Colonic mucosa (tissue), 4 donors: ENCODE results near the gene NFIA. TPM values are rescaled to one million over a fixed set of nuclear protein-coding genes. Genes with fewer than 3 reads are reported as not detected.
A peak's percentile ranks its signal among the peaks of the same experiment; 100 is the strongest.

ENCODE experiments used
- DNase-seq: peaks from one replicate; pipeline ENCODE4 v3.0.0-alpha.2; 2020
- H3K27ac ChIP-seq: fragments of 200-600 bp; one replicate; pipeline ENCODE4 v1.8.0; 2021
- H3K27me3 ChIP-seq: fragments of 200-600 bp; one replicate; pipeline ENCODE4 v1.8.0; 2021
- H3K36me3 ChIP-seq: fragments of 200-600 bp; one replicate; pipeline ENCODE4 v1.8.0; 2021
- H3K4me1 ChIP-seq: fragments of 200-600 bp; one replicate; pipeline ENCODE4 v1.8.0; 2021; ENCODE audit warnings: mild to moderate bottlenecking
- H3K4me3 ChIP-seq: fragments of 200-600 bp; one replicate; pipeline ENCODE4 v1.8.0; 2021
- H3K9ac ChIP-seq, 2 donors: one replicate each; pipeline ENCODE4 v1.7.0; 2013; ENCODE audit warnings: control low read depth in 2 of 2, low read depth in 2 of 2, low read length in 2 of 2
- H3K9me3 ChIP-seq: fragments of 200-600 bp; one replicate; pipeline ENCODE4 v1.8.0; 2021
- CTCF ChIP-seq: fragments of 200-600 bp; IDR thresholded peaks from one replicate; pipeline ENCODE4 v1.8.0; 2022; ENCODE audit warnings: antibody characterized with exemption, mild to moderate bottlenecking
- intact Hi-C: fragments of 100-400 bp; cut with DNase I; formaldehyde crosslinking; loops from one replicate; pipeline ENCODE4 v1.14.1; 2022
- total RNA-seq, 2 donors: library from RNA; stranded (reverse); fragmentation: NEBNext Ultra II Directional in 1 of 2; extraction: Animal tissue kit (Norgen Biotek cat#: 25700) in 1 of 2; gene quantifications; one replicate each; pipeline ENCODE4 v1.2.1, GENCODE V29; 2021
- donor health status: healthy.
- donor health status: DM: no; HTN: no; CAD: no.
- donor health status: DM: no; HTN: no; CAD: no.

Gene NFIA
- total RNA-seq, 2 donors from 2014 or later = 36.0 to 44.2 TPM

DNA sequence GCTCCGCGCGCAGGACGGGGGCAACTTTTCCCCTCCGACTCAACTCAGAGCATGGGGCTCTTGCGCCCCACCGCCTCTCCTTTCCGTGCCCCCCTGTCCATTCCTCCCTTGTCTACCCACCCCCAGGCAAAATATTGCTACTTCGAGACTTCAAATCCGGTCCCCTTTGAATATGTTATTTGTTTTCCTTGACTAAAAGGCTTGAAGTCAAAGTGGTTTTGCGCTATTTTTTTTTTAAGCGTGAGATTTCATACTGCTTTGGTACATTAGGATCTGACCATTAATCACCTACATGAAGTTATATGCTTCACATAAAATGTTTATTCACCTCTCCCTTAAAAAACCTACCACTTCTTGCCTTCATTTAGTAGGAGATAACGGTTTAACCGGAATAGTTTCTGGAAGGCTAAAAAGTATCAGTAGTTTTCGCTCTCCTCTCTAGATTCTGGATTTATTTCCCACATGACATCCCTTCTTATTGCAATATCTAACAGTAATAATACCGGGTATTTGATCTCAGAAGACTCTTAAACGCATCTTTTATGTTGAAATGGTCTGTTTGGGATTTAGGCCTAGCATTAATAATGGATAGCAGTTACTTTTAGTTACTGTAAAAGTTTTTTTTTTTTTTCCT lies 1.6 kb downstream of the NFIA start:
- H3K9ac ChIP-seq = peak overlapping the region; percentile 35 to 87
- no peaks in the 10 kb centered on the region for H3K36me3 ChIP-seq
- H3K27me3 ChIP-seq = no peaks in the 10 kb centered on the region
- intact Hi-C loops = no loop called here
- DNase-seq = peak; percentile 50
- peaks cover 15% of the 10 kb centered on the region for H3K4me1 ChIP-seq
- no peaks in the 10 kb centered on the region for H3K9me3 ChIP-seq
- H3K4me3 ChIP-seq = peak overlapping the region; percentile 72
- H3K27ac ChIP-seq = peak overlapping the region; percentile 60
- TF ChIP-seq CTCF = no peak

DNA sequence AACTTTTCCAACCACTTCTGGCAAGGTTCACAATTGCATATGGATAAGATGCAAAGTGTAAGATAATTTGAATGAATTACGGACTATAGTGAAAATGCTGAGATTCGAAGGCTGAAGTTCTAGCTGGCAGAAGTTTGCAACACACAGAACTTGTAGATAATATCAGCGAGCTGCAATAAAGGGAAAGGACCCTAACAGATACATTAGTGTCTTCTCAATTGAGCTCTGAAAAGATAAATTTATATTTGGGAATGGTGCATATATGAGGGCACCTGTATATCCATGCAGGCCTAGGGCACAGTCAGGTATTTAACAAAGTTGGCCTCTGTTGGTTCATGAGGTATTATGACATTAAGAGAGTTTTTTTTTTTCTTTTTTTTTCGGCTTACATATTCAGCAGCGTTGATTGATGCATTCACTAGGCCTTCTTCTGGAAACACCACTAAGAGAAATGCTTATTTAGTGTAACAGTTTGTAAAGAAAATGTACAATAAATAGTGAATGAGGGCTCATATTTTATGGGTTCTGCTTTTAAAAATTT lies 2.2 kb downstream of the NFIA start:
- DNase-seq = no peak
- H3K4me3 ChIP-seq = peak overlapping the region; percentile 72
- no peaks in the 10 kb centered on the region for H3K36me3 ChIP-seq
- H3K9ac ChIP-seq = peak overlapping the region in 1 of 2 donors; percentile 35
- peaks cover 11% of the 10 kb centered on the region for H3K4me1 ChIP-seq
- H3K9me3 ChIP-seq = no peaks in the 10 kb centered on the region
- intact Hi-C loops = no loop called here
- H3K27me3 ChIP-seq = no peaks in the 10 kb centered on the region
- H3K27ac ChIP-seq = no peak overlapping the region
- no peak for TF ChIP-seq CTCF

DNA sequence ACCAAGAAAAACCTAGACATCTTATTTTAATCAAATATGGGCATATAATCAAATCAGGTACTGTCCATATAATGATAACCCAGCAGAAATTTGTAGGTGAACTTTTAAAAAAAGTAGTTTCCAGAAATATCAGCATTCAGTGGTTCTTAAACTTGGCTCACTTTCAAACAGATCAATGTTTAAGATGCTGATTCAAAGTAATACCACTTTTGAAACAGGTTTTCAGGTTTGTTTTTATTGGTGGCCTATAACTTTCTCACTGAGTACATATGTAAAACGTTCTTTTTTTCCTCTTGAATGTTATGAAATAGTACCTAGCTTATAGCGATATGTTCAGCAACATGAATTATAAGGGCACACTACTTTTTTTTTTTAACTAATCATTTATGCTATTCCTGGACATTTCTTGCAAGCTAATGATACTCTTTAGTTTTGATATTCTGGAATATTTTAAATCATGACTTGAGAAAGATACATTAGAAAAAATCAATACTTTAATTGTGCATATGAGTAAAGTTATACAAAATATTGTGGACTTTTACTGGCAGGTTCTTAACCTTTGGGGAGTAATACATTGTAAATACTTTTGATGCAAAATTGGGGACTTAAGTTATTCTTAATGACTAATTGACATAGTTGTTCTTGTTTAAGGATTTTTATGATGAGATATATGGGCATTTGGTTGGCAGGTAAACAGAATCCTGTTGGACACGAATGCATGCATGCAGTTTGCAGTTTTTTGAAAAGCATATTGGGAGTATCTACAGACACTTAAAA lies 3.0 kb downstream of the NFIA start:
- no peak for TF ChIP-seq CTCF
- no peak for DNase-seq
- intact Hi-C loops = no loop called here
- Histone ChIP-seq H3K4me1 (peaks cover 6% of the 10 kb centered on the region), H3K9ac (no peak overlapping the region), H3K9me3 (no peaks in the 10 kb centered on the region), H3K27me3 (no peaks in the 10 kb centered on the region), H3K27ac (no peak overlapping the region), H3K4me3 (no peak overlapping the region), H3K36me3 (no peaks in the 10 kb centered on the region)

- intact Hi-C loops = no loop called here
- no peaks in the 10 kb centered on the region for H3K27me3 ChIP-seq
- no peaks in the 10 kb centered on the region for H3K36me3 ChIP-seq
- H3K9ac ChIP-seq = no peak overlapping the region
- no peak overlapping the region for H3K27ac ChIP-seq
- H3K4me3 ChIP-seq = no peak overlapping the region
- no peaks in the 10 kb centered on the region for H3K9me3 ChIP-seq
- no peaks in the 10 kb centered on the region for H3K4me1 ChIP-seq
- DNase-seq = no peak
- no peak for TF ChIP-seq CTCF
Observed at GRCh38 chr1:61085983-61086644, 3.8 kb downstream of the NFIA start.

DNA sequence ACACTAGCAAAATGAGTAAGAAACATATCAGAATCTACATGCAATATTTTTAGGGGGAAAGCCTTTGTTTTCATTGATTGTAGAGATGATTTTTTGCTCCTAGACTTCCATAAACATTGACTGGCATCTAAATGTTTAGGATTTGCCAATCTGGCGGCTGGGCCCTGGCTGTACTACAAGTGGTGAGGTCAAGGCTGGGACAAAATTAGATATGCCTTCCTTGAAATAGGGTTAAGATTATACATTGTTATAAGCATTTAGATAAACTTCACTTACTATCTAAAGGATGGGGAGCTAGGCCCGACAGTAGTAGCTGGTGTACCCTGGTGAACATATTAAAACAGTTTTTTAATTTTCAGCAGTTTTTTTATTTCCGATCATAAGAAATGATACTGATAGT lies 5.2 kb downstream of the NFIA start:
- H3K9ac ChIP-seq = no peak overlapping the region
- no peak for TF ChIP-seq CTCF
- H3K27me3 ChIP-seq = no peaks in the 10 kb centered on the region
- H3K36me3 ChIP-seq = no peaks in the 10 kb centered on the region
- intact Hi-C loops = no loop called here
- no peaks in the 10 kb centered on the region for H3K4me1 ChIP-seq
- H3K9me3 ChIP-seq = no peaks in the 10 kb centered on the region
- DNase-seq = no peak
- H3K27ac ChIP-seq = no peak overlapping the region
- no peak overlapping the region for H3K4me3 ChIP-seq
